Measurements from ENCODE around the gene PNPO.

PNPO gene

DNA sequence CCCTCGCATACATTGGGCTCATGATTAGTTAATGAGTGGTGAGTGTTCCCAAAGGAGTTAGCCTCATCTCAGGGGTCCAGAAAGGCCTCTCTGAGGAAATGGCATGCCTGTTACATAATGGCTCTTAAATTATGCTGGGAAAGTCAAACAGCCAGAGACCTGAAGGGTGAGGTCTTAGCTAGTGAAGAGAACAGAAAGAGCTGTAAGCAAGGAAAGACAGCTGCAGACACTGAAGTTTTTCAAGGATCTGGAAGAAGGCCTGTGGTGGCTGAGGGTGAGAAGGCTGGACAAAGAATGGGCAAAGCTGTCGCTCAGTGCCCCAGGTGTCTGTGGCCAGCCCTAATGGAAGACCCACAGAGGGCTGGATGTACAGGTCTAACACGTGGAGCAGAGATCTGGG, 34.9 kb upstream of the PNPO start:
- Histone ChIP-seq H3K36me3 (replicated peaks; ENCODE audit: low read depth, low read length) (no peaks in the 10 kb centered on the region), H3K27ac (ENCODE audit: low read length) (no peak overlapping the region), H3K4me3 (ENCODE audit: low read length) (no peak overlapping the region), H4K20me1 (ENCODE audit: insufficient read depth, low read length) (no peaks in the 10 kb centered on the region), H3K79me2 (ENCODE audit: low read length) (no peaks in the 10 kb centered on the region; the same call in 1 of the 2 replicates), H3K9ac (ENCODE audit: low read length) (no peak overlapping the region), H3K27me3 (ENCODE audit: low read depth, low read length) (no peaks in the 10 kb centered on the region), H3K4me1 (ENCODE audit: low read length) (no peaks in the 10 kb centered on the region), H3K9me3 (ENCODE audit: insufficient read depth, low read length) (no peaks in the 10 kb centered on the region), H2AFZ (ENCODE audit: low read depth, low read length) (no peak overlapping the region), H3K4me2 (ENCODE audit: low read length) (no peak overlapping the region)
- TF ChIP-seq EZH2phosphoT487 (IDR thresholded peaks at IDR 0.05; ENCODE audit: low read depth): no peak
- TF ChIP-seq, protein P1, sequence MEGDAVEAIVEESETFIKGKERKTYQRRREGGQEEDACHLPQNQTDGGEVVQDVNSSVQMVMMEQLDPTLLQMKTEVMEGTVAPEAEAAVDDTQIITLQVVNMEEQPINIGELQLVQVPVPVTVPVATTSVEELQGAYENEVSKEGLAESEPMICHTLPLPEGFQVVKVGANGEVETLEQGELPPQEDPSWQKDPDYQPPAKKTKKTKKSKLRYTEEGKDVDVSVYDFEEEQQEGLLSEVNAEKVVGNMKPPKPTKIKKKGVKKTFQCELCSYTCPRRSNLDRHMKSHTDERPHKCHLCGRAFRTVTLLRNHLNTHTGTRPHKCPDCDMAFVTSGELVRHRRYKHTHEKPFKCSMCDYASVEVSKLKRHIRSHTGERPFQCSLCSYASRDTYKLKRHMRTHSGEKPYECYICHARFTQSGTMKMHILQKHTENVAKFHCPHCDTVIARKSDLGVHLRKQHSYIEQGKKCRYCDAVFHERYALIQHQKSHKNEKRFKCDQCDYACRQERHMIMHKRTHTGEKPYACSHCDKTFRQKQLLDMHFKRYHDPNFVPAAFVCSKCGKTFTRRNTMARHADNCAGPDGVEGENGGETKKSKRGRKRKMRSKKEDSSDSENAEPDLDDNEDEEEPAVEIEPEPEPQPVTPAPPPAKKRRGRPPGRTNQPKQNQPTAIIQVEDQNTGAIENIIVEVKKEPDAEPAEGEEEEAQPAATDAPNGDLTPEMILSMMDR (IDR thresholded peaks at IDR 0.05; ENCODE audit: low read depth, low read length): no peak

DNA sequence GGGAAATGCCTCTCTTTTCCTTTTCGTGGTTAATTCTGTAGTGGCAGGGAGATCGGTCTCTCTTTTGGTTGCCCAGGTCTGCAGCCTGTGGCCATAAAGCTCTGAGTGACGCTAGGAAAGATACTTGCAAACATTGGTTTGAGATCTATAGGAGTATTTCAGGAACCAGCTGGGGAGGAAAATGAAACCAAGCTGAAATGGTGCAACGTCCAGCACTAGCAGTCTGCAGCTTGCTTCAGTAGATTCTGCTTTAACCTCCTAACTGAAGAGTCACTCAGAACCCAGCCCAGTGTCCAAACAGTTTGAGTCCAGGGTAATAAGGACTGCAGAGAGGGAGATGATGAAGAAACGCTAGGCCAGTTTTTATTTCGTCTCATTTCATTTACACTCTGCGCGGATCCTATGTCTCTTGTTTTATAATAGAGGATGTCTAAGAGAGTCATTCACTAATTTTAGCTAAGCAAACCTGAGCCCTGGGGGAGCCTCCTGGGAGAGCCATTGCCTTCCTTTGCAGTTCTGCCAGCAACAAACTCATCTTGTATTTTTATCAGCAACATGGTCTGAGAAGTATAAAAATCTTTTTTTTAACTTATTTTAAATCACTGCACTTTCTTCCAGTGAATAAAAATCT, 33.3 kb upstream of the PNPO start:
- Histone ChIP-seq H3K9me3 (ENCODE audit: insufficient read depth, low read length) (no peaks in the 10 kb centered on the region), H3K4me1 (ENCODE audit: low read length) (no peaks in the 10 kb centered on the region), H3K27ac (ENCODE audit: low read length) (no peak overlapping the region), H3K9ac (ENCODE audit: low read length) (no peak overlapping the region), H3K4me3 (ENCODE audit: low read length) (no peak overlapping the region), H3K79me2 (ENCODE audit: low read length) (no peaks in the 10 kb centered on the region), H3K4me2 (ENCODE audit: low read length) (no peak overlapping the region), H3K27me3 (ENCODE audit: low read depth, low read length) (no peaks in the 10 kb centered on the region), H4K20me1 (ENCODE audit: insufficient read depth, low read length) (no peaks in the 10 kb centered on the region), H3K36me3 (replicated peaks; ENCODE audit: low read depth, low read length) (no peaks in the 10 kb centered on the region), H2AFZ (ENCODE audit: low read depth, low read length) (no peak overlapping the region)
- TF ChIP-seq EZH2phosphoT487 (IDR thresholded peaks at IDR 0.05; ENCODE audit: low read depth): no peak
- TF ChIP-seq, protein P1 (IDR thresholded peaks at IDR 0.05; ENCODE audit: low read depth, low read length): no peak

DNA sequence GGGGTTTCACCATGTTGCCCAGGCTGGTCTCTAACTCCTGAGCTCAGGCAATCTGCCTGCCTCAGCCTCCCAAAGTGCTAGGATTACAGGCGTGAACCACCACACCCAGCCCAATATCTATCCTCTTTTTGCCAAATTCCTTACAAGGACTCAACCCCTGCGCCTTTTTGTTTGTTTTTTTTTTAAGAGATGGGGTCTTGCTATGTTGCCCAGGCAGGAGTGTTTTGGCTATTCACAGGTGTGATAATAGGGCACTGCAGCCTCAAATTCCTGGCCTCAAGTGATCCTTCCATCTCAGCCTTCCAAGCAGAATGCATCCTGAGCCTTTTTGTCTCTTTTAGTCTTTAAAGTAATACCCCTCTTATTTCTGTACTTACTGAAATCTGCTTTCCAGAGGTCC, 28.3 kb upstream of the PNPO start:
- no peak overlapping the region for H3K27ac ChIP-seq (ENCODE audit: low read length)
- H3K27me3 ChIP-seq (ENCODE audit: low read depth, low read length): no peaks in the 10 kb centered on the region
- H3K4me1 ChIP-seq (ENCODE audit: low read length): no peaks in the 10 kb centered on the region
- H2AFZ ChIP-seq (ENCODE audit: low read depth, low read length): no peak overlapping the region
- H4K20me1 ChIP-seq (ENCODE audit: insufficient read depth, low read length): no peaks in the 10 kb centered on the region
- H3K4me2 ChIP-seq (ENCODE audit: low read length): no peak overlapping the region
- no peaks in the 10 kb centered on the region for H3K79me2 ChIP-seq (ENCODE audit: low read length)
- H3K9ac ChIP-seq (ENCODE audit: low read length): no peak overlapping the region
- TF ChIP-seq EZH2phosphoT487 (IDR thresholded peaks at IDR 0.05; ENCODE audit: low read depth): no peak
- TF ChIP-seq, protein P1 (IDR thresholded peaks at IDR 0.05; ENCODE audit: low read depth, low read length): no peak
- no peak overlapping the region for H3K4me3 ChIP-seq (ENCODE audit: low read length)
- H3K9me3 ChIP-seq (ENCODE audit: insufficient read depth, low read length): no peaks in the 10 kb centered on the region
- H3K36me3 ChIP-seq (replicated peaks; ENCODE audit: low read depth, low read length): no peaks in the 10 kb centered on the region

DNA sequence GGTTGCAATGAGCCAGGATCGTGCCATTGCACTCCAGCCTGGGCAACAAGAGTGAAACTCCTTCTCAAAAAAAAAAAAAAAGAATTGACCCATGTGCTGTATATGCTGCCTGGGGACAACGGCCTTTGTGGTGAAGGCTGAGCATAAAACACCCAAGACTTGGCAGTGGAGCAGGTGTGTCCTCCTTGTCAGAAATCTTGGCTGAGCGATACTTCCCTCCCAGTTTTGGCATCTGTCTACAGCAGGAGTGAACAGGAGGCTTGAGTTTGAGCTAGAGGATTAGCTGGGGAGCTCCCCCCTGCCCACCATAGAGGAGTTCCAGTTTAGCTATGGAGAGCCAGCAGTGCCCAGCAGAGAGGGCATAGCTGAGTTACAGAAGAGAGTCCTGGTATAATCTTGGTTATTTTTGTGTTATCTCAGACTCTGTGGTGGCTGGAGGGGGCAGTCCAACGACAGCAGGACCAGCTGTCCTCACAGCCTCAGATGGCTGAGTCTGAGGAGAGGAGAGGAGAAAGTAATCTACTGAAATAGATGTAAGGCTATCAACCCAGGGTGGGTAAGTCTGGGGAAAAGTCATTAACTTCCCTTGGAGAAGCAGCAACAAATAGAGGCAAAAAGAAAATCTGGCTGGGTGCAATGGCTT, 26.9 kb upstream of the PNPO start:
- Histone ChIP-seq H3K4me1 (ENCODE audit: low read length) (no peaks in the 10 kb centered on the region), H2AFZ (ENCODE audit: low read depth, low read length) (no peak overlapping the region), H4K20me1 (ENCODE audit: insufficient read depth, low read length) (no peaks in the 10 kb centered on the region), H3K36me3 (replicated peaks; ENCODE audit: low read depth, low read length) (no peaks in the 10 kb centered on the region), H3K4me3 (ENCODE audit: low read length) (no peak overlapping the region), H3K27ac (ENCODE audit: low read length) (no peak overlapping the region), H3K9me3 (ENCODE audit: insufficient read depth, low read length) (no peaks in the 10 kb centered on the region), H3K4me2 (ENCODE audit: low read length) (no peak overlapping the region), H3K79me2 (ENCODE audit: low read length) (no peaks in the 10 kb centered on the region), H3K27me3 (ENCODE audit: low read depth, low read length) (no peaks in the 10 kb centered on the region), H3K9ac (ENCODE audit: low read length) (no peak overlapping the region)
- TF ChIP-seq, protein P1 (IDR thresholded peaks at IDR 0.05; ENCODE audit: low read depth, low read length): no peak
- no peak for TF ChIP-seq EZH2phosphoT487 (IDR thresholded peaks at IDR 0.05; ENCODE audit: low read depth)
